ENCODE results near the gene ELL. TPM values are rescaled to one million over a fixed set of nuclear protein-coding genes. Genes with fewer than 3 reads are reported as not detected.

Gene ELL
- total and polyA plus RNA-seq, 9 of the 15 experiments (the other 6 are each of a cell fraction or from before 2014, with no cell fraction given), result 0.24 to 22.5 (median 4.1) TPM

DNA sequence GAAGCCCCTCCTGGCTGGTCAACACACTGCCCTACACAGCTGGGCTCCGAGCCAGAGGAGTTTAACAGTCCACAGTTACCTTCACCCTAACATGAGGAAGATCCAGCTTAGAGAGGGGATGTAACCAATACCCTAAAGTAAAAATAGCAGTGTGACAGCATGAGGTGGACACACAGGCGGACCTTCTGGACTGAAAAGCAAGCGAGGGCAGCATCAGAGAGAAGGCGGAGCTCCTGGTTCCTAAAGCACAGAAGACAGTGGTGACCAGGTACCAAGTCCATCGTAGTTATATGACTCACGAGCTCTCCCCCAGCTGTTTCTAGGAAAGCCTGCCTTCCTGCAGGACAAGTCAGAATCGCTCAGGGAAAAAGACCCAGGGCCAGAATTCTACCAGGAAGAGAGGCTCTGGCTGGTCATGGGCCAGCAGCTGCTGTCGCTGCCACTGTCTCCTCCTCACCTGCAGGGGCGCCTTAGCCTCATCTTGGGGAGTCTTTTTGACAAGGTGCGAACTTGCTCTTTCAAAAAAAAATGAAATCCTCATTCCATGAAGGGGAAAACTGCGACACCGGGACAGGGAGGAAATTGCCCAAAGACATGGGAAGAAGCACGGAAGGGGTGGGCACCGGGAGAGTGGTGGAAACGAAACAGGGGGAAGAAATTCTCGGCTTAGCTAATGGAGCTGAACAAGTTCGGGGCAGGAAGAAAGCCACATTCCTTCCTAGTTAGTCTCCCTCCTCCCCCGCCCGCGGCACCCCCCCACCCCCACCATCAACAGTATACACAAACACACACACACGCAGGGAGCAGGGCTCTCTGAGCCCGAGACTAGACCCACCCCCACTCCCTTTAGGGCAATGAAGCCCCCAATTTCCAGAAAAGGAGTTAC lies 1.7 kb downstream of the ELL start (continued):
- TF ChIP-seq ARID4B (CRISPR knock-in tag; IDR thresholded peaks at IDR 0.05) (no peak), FOXP1 (CRISPR knock-in tag; IDR thresholded peaks at IDR 0.05) (no peak), ZNF217 (CRISPR knock-in tag; IDR thresholded peaks at IDR 0.05) (no peak), NFRKB (IDR thresholded peaks at IDR 0.05; ENCODE audit: low read depth) (no peak), ZNF644 (tag; IDR thresholded peaks at IDR 0.05; ENCODE audit: low read depth) (no peak), PRMT5 (CRISPR knock-in tag; IDR thresholded peaks at IDR 0.05) (no peak), JUN (IDR thresholded peaks at IDR 0.05; ENCODE audit: borderline replicate concordance, low read depth, low read length) (no peak), JUN (CRISPR knock-in tag; IDR thresholded peaks at IDR 0.05; ENCODE audit: borderline replicate concordance) (no peak), PHF20 (IDR thresholded peaks at IDR 0.05; ENCODE audit: partially characterized antibody) (peak; percentile 40), SMC3 (conservative IDR thresholded peaks at IDR 0.05; ENCODE audit: insufficient read depth, low read depth, low read length) (0 out of 2 replicates have a peak, but pooled peaks have one; percentile 28), HNRNPLL (IDR thresholded peaks at IDR 0.05; ENCODE audit: low read depth, low read length, poor library complexity, severe bottlenecking) (no peak)
- TF ChIP-seq, protein P1, sequence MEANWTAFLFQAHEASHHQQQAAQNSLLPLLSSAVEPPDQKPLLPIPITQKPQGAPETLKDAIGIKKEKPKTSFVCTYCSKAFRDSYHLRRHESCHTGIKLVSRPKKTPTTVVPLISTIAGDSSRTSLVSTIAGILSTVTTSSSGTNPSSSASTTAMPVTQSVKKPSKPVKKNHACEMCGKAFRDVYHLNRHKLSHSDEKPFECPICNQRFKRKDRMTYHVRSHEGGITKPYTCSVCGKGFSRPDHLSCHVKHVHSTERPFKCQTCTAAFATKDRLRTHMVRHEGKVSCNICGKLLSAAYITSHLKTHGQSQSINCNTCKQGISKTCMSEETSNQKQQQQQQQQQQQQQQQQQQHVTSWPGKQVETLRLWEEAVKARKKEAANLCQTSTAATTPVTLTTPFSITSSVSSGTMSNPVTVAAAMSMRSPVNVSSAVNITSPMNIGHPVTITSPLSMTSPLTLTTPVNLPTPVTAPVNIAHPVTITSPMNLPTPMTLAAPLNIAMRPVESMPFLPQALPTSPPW (CRISPR knock-in tag; IDR thresholded peaks at IDR 0.05), result peak; percentile 77; the same call in 1 of the 2 replicates
- TF ChIP-seq, protein P2, sequence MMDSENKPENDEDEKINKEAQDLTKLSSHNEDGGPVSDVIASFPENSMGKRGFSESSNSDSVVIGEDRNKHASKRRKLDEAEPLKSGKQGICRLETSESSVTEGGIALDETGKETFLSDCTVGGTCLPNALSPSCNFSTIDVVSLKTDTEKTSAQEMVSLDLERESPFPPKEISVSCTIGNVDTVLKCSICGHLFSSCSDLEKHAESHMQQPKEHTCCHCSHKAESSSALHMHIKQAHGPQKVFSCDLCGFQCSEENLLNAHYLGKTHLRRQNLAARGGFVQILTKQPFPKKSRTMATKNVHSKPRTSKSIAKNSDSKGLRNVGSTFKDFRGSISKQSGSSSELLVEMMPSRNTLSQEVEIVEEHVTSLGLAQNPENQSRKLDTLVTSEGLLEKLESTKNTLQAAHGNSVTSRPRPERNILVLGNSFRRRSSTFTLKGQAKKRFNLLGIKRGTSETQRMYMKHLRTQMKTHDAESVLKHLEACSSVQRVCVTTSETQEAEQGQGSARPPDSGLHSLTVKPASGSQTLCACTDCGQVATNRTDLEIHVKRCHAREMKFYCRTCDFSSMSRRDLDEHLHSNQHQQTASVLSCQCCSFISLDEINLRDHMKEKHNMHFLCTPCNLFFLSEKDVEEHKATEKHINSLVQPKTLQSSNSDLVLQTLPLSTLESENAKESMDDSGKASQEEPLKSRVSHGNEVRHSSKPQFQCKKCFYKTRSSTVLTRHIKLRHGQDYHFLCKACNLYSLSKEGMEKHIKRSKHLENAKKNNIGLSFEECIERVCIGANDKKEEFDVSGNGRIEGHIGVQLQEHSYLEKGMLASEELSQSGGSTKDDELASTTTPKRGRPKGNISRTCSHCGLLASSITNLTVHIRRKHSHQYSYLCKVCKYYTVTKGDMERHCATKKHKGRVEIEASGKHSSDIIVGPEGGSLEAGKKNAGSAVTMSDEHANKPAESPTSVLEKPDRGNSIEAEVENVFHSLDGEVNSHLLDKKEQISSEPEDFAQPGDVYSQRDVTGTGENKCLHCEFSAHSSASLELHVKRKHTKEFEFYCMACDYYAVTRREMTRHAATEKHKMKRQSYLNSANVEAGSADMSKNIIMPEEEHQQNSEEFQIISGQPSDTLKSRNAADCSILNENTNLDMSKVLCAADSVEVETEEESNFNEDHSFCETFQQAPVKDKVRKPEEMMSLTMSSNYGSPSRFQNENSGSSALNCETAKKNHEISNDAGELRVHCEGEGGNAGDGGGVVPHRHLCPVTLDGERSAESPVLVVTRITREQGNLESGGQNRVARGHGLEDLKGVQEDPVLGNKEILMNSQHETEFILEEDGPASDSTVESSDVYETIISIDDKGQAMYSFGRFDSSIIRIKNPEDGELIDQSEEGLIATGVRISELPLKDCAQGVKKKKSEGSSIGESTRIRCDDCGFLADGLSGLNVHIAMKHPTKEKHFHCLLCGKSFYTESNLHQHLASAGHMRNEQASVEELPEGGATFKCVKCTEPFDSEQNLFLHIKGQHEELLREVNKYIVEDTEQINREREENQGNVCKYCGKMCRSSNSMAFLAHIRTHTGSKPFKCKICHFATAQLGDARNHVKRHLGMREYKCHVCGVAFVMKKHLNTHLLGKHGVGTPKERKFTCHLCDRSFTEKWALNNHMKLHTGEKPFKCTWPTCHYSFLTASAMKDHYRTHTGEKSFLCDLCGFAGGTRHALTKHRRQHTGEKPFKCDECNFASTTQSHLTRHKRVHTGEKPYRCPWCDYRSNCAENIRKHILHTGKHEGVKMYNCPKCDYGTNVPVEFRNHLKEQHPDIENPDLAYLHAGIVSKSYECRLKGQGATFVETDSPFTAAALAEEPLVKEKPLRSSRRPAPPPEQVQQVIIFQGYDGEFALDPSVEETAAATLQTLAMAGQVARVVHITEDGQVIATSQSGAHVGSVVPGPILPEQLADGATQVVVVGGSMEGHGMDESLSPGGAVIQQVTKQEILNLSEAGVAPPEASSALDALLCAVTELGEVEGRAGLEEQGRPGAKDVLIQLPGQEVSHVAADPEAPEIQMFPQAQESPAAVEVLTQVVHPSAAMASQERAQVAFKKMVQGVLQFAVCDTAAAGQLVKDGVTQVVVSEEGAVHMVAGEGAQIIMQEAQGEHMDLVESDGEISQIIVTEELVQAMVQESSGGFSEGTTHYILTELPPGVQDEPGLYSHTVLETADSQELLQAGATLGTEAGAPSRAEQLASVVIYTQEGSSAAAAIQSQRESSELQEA (IDR thresholded peaks at IDR 0.05; ENCODE audit: low read depth), result no peak
